Mucosa of rectum (tissue), 2 donors: ENCODE results near the gene GK.
"Not testable (repeated sequence)": the region's sequence is repeated elsewhere in the genome, so short reads cannot be mapped to it uniquely, and the experiment has no call there.

ENCODE experiments used
- H3K27ac ChIP-seq, 2 donors: one replicate each; pipeline ENCODE4 v1.7.0; 2013; ENCODE audit warnings: inconsistent platforms in 2 of 2, low read depth in 2 of 2, low read length in 2 of 2
- H3K27me3 ChIP-seq, 2 donors: one replicate each; pipeline ENCODE4 v1.7.0; 2013; ENCODE audit warnings: low read length in 2 of 2; ENCODE audit not compliant: control insufficient read depth in 2 of 2, insufficient read depth in 2 of 2
- H3K36me3 ChIP-seq, 2 donors: one replicate each; pipeline ENCODE4 v1.7.0; 2013; ENCODE audit warnings: low read length in 2 of 2; ENCODE audit not compliant: control insufficient read depth in 2 of 2, insufficient read depth in 2 of 2
- H3K4me1 ChIP-seq, 2 donors: one replicate each; pipeline ENCODE4 v1.7.0; 2013; ENCODE audit warnings: low read length in 2 of 2, mild to moderate bottlenecking in 1 of 2; ENCODE audit not compliant: control insufficient read depth in 2 of 2, insufficient read depth in 2 of 2
- H3K4me3 ChIP-seq, 2 donors: one replicate each; pipeline ENCODE4 v1.7.0; 2013; ENCODE audit warnings: low read length in 2 of 2
- H3K9ac ChIP-seq, 2 donors: one replicate each; pipeline ENCODE4 v1.7.0; 2013; ENCODE audit warnings: low read length in 2 of 2, low read depth in 1 of 2, mild to moderate bottlenecking in 1 of 2
- H3K9me3 ChIP-seq, 2 donors: one replicate each; pipeline ENCODE4 v1.7.0; 2013; ENCODE audit warnings: low read length in 2 of 2; ENCODE audit not compliant: control insufficient read depth in 2 of 2
- donor health status: healthy.
- donor health status: Normal muscosa, but diverticular disease.

The GK gene

GRCh38 chrX:30666094-30666493, 12.9 kb downstream of the GK start:
- no peaks in the 10 kb centered on the region for H3K4me1 ChIP-seq
- H3K27me3 ChIP-seq, result peaks cover 0 to 2% of the 10 kb centered on the region in 2 donors
- H3K4me3 ChIP-seq, result no peak overlapping the region
- no peak overlapping the region for H3K27ac ChIP-seq
- H3K9ac ChIP-seq, result no peak overlapping the region
- no peaks in the 10 kb centered on the region for H3K36me3 ChIP-seq
- H3K9me3 ChIP-seq, result no peaks in the 10 kb centered on the region

GRCh38 chrX:30668581-30668980, 15.4 kb downstream of the GK start:
- Histone ChIP-seq H3K4me1 (peaks cover 0 to 3% of the 10 kb centered on the region in 2 donors), H3K27ac (no peak overlapping the region), H3K9ac (no peak overlapping the region), H3K27me3 (peaks cover 0 to 2% of the 10 kb centered on the region in 2 donors), H3K4me3 (no peak overlapping the region), H3K36me3 (no peaks in the 10 kb centered on the region), H3K9me3 (no peaks in the 10 kb centered on the region)

- H3K4me3 ChIP-seq, H3K9me3 ChIP-seq, H3K36me3 ChIP-seq, H3K9ac ChIP-seq, H3K4me1 ChIP-seq, H3K27ac ChIP-seq, H3K27me3 ChIP-seq: not testable (repeated sequence)
Observed at GRCh38 chrX:30671189-30671588, 18.0 kb downstream of the GK start.

GRCh38 chrX:30673127-30673796, 20.0 kb downstream of the GK start:
- H3K4me1 ChIP-seq, result peaks cover 0 to 7% of the 10 kb centered on the region in 2 donors
- no peaks in the 10 kb centered on the region for H3K9me3 ChIP-seq
- no peak overlapping the region for H3K4me3 ChIP-seq
- H3K36me3 ChIP-seq, result no peaks in the 10 kb centered on the region
- no peak overlapping the region for H3K9ac ChIP-seq
- H3K27me3 ChIP-seq, result peaks cover 0 to 2% of the 10 kb centered on the region in 2 donors
- no peak overlapping the region for H3K27ac ChIP-seq

- no peaks in the 10 kb centered on the region for H3K27me3 ChIP-seq
- H3K9me3 ChIP-seq, result no peaks in the 10 kb centered on the region
- H3K27ac ChIP-seq, result no peak overlapping the region
- H3K9ac ChIP-seq, result no peak overlapping the region
- H3K4me3 ChIP-seq, result no peak overlapping the region
- peaks cover 0 to 7% of the 10 kb centered on the region in 2 donors for H3K4me1 ChIP-seq
- H3K36me3 ChIP-seq, result no peaks in the 10 kb centered on the region
Observed at GRCh38 chrX:30673884-30674598, 20.8 kb downstream of the GK start.

- Histone ChIP-seq H3K9me3 (no peaks in the 10 kb centered on the region), H3K9ac (no peak overlapping the region), H3K4me3 (no peak overlapping the region), H3K27me3 (no peaks in the 10 kb centered on the region), H3K36me3 (no peaks in the 10 kb centered on the region), H3K27ac (no peak overlapping the region), H3K4me1 (peaks cover 0 to 9% of the 10 kb centered on the region in 2 donors)
Observed at GRCh38 chrX:30674799-30675198, 21.6 kb downstream of the GK start.

GRCh38 chrX:30679369-30679768, 26.1 kb downstream of the GK start:
- H3K4me1 ChIP-seq, result peaks cover 0 to 3% of the 10 kb centered on the region in 2 donors
- H3K9ac ChIP-seq, result no peak overlapping the region
- no peaks in the 10 kb centered on the region for H3K36me3 ChIP-seq
- H3K27me3 ChIP-seq, result no peaks in the 10 kb centered on the region
- peak overlapping the region; percentile 32 to 52 for H3K27ac ChIP-seq
- H3K9me3 ChIP-seq, result no peaks in the 10 kb centered on the region
- H3K4me3 ChIP-seq, result no peak overlapping the region

- peaks cover 0 to 3% of the 10 kb centered on the region in 2 donors for H3K4me1 ChIP-seq
- H3K36me3 ChIP-seq, result no peaks in the 10 kb centered on the region
- H3K4me3 ChIP-seq, result no peak overlapping the region
- H3K27me3 ChIP-seq, result no peaks in the 10 kb centered on the region
- H3K9ac ChIP-seq, result no peak overlapping the region
- H3K27ac ChIP-seq, result no peak overlapping the region
- H3K9me3 ChIP-seq, result no peaks in the 10 kb centered on the region
Observed at GRCh38 chrX:30680618-30681017, 27.4 kb downstream of the GK start.

- Histone ChIP-seq H3K36me3 (no peaks in the 10 kb centered on the region), H3K9me3 (no peaks in the 10 kb centered on the region), H3K27me3 (no peaks in the 10 kb centered on the region), H3K27ac (no peak overlapping the region), H3K9ac (no peak overlapping the region), H3K4me1 (no peaks in the 10 kb centered on the region), H3K4me3 (no peak overlapping the region)
Observed at GRCh38 chrX:30688641-30689040, 35.4 kb downstream of the GK start.

- Histone ChIP-seq H3K4me3 (no peak overlapping the region), H3K36me3 (no peaks in the 10 kb centered on the region), H3K9ac (no peak overlapping the region), H3K27me3 (no peaks in the 10 kb centered on the region), H3K27ac (no peak overlapping the region), H3K9me3 (no peaks in the 10 kb centered on the region), H3K4me1 (no peaks in the 10 kb centered on the region)
Observed at GRCh38 chrX:30689116-30689515, 35.9 kb downstream of the GK start.
